Measurements from ENCODE around the gene WNT2B.
A peak's percentile ranks its signal among the peaks of the same experiment; 100 is the strongest.
"Not testable (repeated sequence)": the region's sequence is repeated elsewhere in the genome, so short reads cannot be mapped to it uniquely, and the experiment has no call there.

Gene WNT2B

GRCh38 chr1:112477550-112477949, 31.2 kb upstream of the WNT2B start:
- Histone ChIP-seq H3K27ac (ENCODE audit: insufficient read depth, low read length, poor library complexity, severe bottlenecking) (no peak overlapping the region), H3K27me3 (replicated peaks; ENCODE audit: control insufficient read depth, insufficient read depth, low read length, poor library complexity, severe bottlenecking) (no peaks in the 10 kb centered on the region), H3K4me3 (ENCODE audit: insufficient read depth, low read depth, low read length, poor library complexity, severe bottlenecking) (no peak overlapping the region), H3K9me3 (ENCODE audit: control insufficient read depth, low read length) (peaks cover 10% of the 10 kb centered on the region), H3K36me3 (ENCODE audit: control insufficient read depth, insufficient read depth, low read length) (no peaks in the 10 kb centered on the region), H3K4me1 (ENCODE audit: control insufficient read depth, insufficient read depth, low read length, poor library complexity, severe bottlenecking) (no peaks in the 10 kb centered on the region)
- DNase-seq: no peak

- DNase-seq: no peak
- H3K36me3 ChIP-seq (ENCODE audit: control insufficient read depth, insufficient read depth, low read length): no peaks in the 10 kb centered on the region
- H3K9me3 ChIP-seq (ENCODE audit: control insufficient read depth, low read length): peaks cover 10% of the 10 kb centered on the region
- H3K27ac ChIP-seq (ENCODE audit: insufficient read depth, low read length, poor library complexity, severe bottlenecking): no peak overlapping the region
- no peak overlapping the region for H3K4me3 ChIP-seq (ENCODE audit: insufficient read depth, low read depth, low read length, poor library complexity, severe bottlenecking)
- H3K4me1 ChIP-seq (ENCODE audit: control insufficient read depth, insufficient read depth, low read length, poor library complexity, severe bottlenecking): no peaks in the 10 kb centered on the region
- no peaks in the 10 kb centered on the region for H3K27me3 ChIP-seq (replicated peaks; ENCODE audit: control insufficient read depth, insufficient read depth, low read length, poor library complexity, severe bottlenecking)
These were observed 30.5 kb upstream of the WNT2B start for GRCh38 chr1:112478314-112478713.

- H3K4me3 ChIP-seq (ENCODE audit: insufficient read depth, low read depth, low read length, poor library complexity, severe bottlenecking); H3K4me1 ChIP-seq (ENCODE audit: control insufficient read depth, insufficient read depth, low read length, poor library complexity, severe bottlenecking); H3K27ac ChIP-seq (ENCODE audit: insufficient read depth, low read length, poor library complexity, severe bottlenecking); H3K27me3 ChIP-seq (replicated peaks; ENCODE audit: control insufficient read depth, insufficient read depth, low read length, poor library complexity, severe bottlenecking); DNase-seq; H3K36me3 ChIP-seq (ENCODE audit: control insufficient read depth, insufficient read depth, low read length); H3K9me3 ChIP-seq (ENCODE audit: control insufficient read depth, low read length): not testable (repeated sequence)
These were observed 22.7 kb upstream of the WNT2B start for GRCh38 chr1:112486063-112486462.

GRCh38 chr1:112487686-112488085, 21.1 kb upstream of the WNT2B start:
- H3K27me3 ChIP-seq (replicated peaks; ENCODE audit: control insufficient read depth, insufficient read depth, low read length, poor library complexity, severe bottlenecking); H3K4me3 ChIP-seq (ENCODE audit: insufficient read depth, low read depth, low read length, poor library complexity, severe bottlenecking); H3K36me3 ChIP-seq (ENCODE audit: control insufficient read depth, insufficient read depth, low read length); H3K27ac ChIP-seq (ENCODE audit: insufficient read depth, low read length, poor library complexity, severe bottlenecking); H3K4me1 ChIP-seq (ENCODE audit: control insufficient read depth, insufficient read depth, low read length, poor library complexity, severe bottlenecking); DNase-seq; H3K9me3 ChIP-seq (ENCODE audit: control insufficient read depth, low read length): not testable (repeated sequence)

GRCh38 chr1:112488141-112488540, 20.6 kb upstream of the WNT2B start:
- H3K27ac ChIP-seq (ENCODE audit: insufficient read depth, low read length, poor library complexity, severe bottlenecking): no peak overlapping the region
- H3K36me3 ChIP-seq (ENCODE audit: control insufficient read depth, insufficient read depth, low read length): no peaks in the 10 kb centered on the region
- no peak for DNase-seq
- H3K27me3 ChIP-seq (replicated peaks; ENCODE audit: control insufficient read depth, insufficient read depth, low read length, poor library complexity, severe bottlenecking): no peaks in the 10 kb centered on the region
- H3K9me3 ChIP-seq (ENCODE audit: control insufficient read depth, low read length): no peaks in the 10 kb centered on the region
- no peaks in the 10 kb centered on the region for H3K4me1 ChIP-seq (ENCODE audit: control insufficient read depth, insufficient read depth, low read length, poor library complexity, severe bottlenecking)
- H3K4me3 ChIP-seq (ENCODE audit: insufficient read depth, low read depth, low read length, poor library complexity, severe bottlenecking): no peak overlapping the region

- Histone ChIP-seq H3K27ac (ENCODE audit: insufficient read depth, low read length, poor library complexity, severe bottlenecking) (no peak overlapping the region), H3K27me3 (replicated peaks; ENCODE audit: control insufficient read depth, insufficient read depth, low read length, poor library complexity, severe bottlenecking) (no peaks in the 10 kb centered on the region), H3K4me1 (ENCODE audit: control insufficient read depth, insufficient read depth, low read length, poor library complexity, severe bottlenecking) (no peaks in the 10 kb centered on the region), H3K4me3 (ENCODE audit: insufficient read depth, low read depth, low read length, poor library complexity, severe bottlenecking) (no peak overlapping the region), H3K36me3 (ENCODE audit: control insufficient read depth, insufficient read depth, low read length) (no peaks in the 10 kb centered on the region), H3K9me3 (ENCODE audit: control insufficient read depth, low read length) (no peaks in the 10 kb centered on the region)
- no peak for DNase-seq
These were observed 16.7 kb upstream of the WNT2B start for GRCh38 chr1:112492076-112492475.

- Histone ChIP-seq H3K9me3 (ENCODE audit: control insufficient read depth, low read length) (no peaks in the 10 kb centered on the region), H3K27ac (ENCODE audit: insufficient read depth, low read length, poor library complexity, severe bottlenecking) (no peak overlapping the region), H3K4me1 (ENCODE audit: control insufficient read depth, insufficient read depth, low read length, poor library complexity, severe bottlenecking) (no peaks in the 10 kb centered on the region), H3K27me3 (replicated peaks; ENCODE audit: control insufficient read depth, insufficient read depth, low read length, poor library complexity, severe bottlenecking) (no peaks in the 10 kb centered on the region), H3K4me3 (ENCODE audit: insufficient read depth, low read depth, low read length, poor library complexity, severe bottlenecking) (no peak overlapping the region), H3K36me3 (ENCODE audit: control insufficient read depth, insufficient read depth, low read length) (no peaks in the 10 kb centered on the region)
- DNase-seq: no peak
These were observed 15.4 kb upstream of the WNT2B start for GRCh38 chr1:112493351-112493750.

GRCh38 chr1:112496290-112496689, 12.5 kb upstream of the WNT2B start:
- no peak for DNase-seq
- H3K27ac ChIP-seq (ENCODE audit: insufficient read depth, low read length, poor library complexity, severe bottlenecking): no peak overlapping the region
- peaks cover 12% of the 10 kb centered on the region for H3K27me3 ChIP-seq (replicated peaks; ENCODE audit: control insufficient read depth, insufficient read depth, low read length, poor library complexity, severe bottlenecking)
- no peaks in the 10 kb centered on the region for H3K4me1 ChIP-seq (ENCODE audit: control insufficient read depth, insufficient read depth, low read length, poor library complexity, severe bottlenecking)
- no peaks in the 10 kb centered on the region for H3K9me3 ChIP-seq (ENCODE audit: control insufficient read depth, low read length)
- H3K4me3 ChIP-seq (ENCODE audit: insufficient read depth, low read depth, low read length, poor library complexity, severe bottlenecking): no peak overlapping the region
- no peaks in the 10 kb centered on the region for H3K36me3 ChIP-seq (ENCODE audit: control insufficient read depth, insufficient read depth, low read length)

- peak; percentile 10 to 30 (median 27) for DNase-seq
- Histone ChIP-seq H3K9me3 (ENCODE audit: control insufficient read depth, low read length) (no peaks in the 10 kb centered on the region), H3K27ac (ENCODE audit: insufficient read depth, low read length, poor library complexity, severe bottlenecking) (no peak overlapping the region), H3K4me3 (ENCODE audit: insufficient read depth, low read depth, low read length, poor library complexity, severe bottlenecking) (peak overlapping the region; percentile 59), H3K36me3 (ENCODE audit: control insufficient read depth, insufficient read depth, low read length) (no peaks in the 10 kb centered on the region), H3K27me3 (replicated peaks; ENCODE audit: control insufficient read depth, insufficient read depth, low read length, poor library complexity, severe bottlenecking) (peaks cover 26% of the 10 kb centered on the region), H3K4me1 (ENCODE audit: control insufficient read depth, insufficient read depth, low read length, poor library complexity, severe bottlenecking) (peaks cover 10% of the 10 kb centered on the region)
These were observed 6.7 kb upstream of the WNT2B start for GRCh38 chr1:112501810-112502641.

GRCh38 chr1:112502826-112503225, 5.9 kb upstream of the WNT2B start:
- H3K27ac ChIP-seq (ENCODE audit: insufficient read depth, low read length, poor library complexity, severe bottlenecking): no peak overlapping the region
- no peak overlapping the region for H3K4me3 ChIP-seq (ENCODE audit: insufficient read depth, low read depth, low read length, poor library complexity, severe bottlenecking)
- no peaks in the 10 kb centered on the region for H3K9me3 ChIP-seq (ENCODE audit: control insufficient read depth, low read length)
- H3K36me3 ChIP-seq (ENCODE audit: control insufficient read depth, insufficient read depth, low read length): no peaks in the 10 kb centered on the region
- peaks cover 13% of the 10 kb centered on the region for H3K4me1 ChIP-seq (ENCODE audit: control insufficient read depth, insufficient read depth, low read length, poor library complexity, severe bottlenecking)
- peaks cover 26% of the 10 kb centered on the region for H3K27me3 ChIP-seq (replicated peaks; ENCODE audit: control insufficient read depth, insufficient read depth, low read length, poor library complexity, severe bottlenecking)
- no peak for DNase-seq

Measured in effector memory CD4-positive, alpha-beta T cell (primary cell).